GM12878 (cell line): ENCODE results near the gene CD58. TPM values are rescaled to one million over a fixed set of nuclear protein-coding genes. Genes with fewer than 3 reads are reported as not detected.

ENCODE experiments used
- ATAC-seq: fragments of 200-7000 bp; cut with Tn5 transposase; 3 replicates; pipeline ENCODE4 v1.9.1; 2020; ENCODE audit warnings: mild to moderate bottlenecking, moderate library complexity
- BruUV-seq: library from RNA; stranded (reverse); fragments of 400-500 nt; replicated peaks from 2 replicates; lab custom pipeline; 2021; lab: Mats Ljungman, UMichigan
- CTCF ChIA-PET: fragments of 300-600 bp; sonication (Branson Sonifier 250); formaldehyde crosslinking; extraction: SDS; loops from one replicate; lab custom pipeline; 2021; ENCODE audit warnings: inconsistent platforms; lab: Yijun Ruan, JAX
- POLR2A ChIA-PET: fragments of 350-600 bp; formaldehyde crosslinking; extraction: SDS; loops from one replicate; lab custom pipeline; 2021; ENCODE audit warnings: inconsistent platforms; lab: Charles Lee
- RAD21 ChIA-PET: fragments of 300-600 bp; sonication (Branson Sonifier 250); formaldehyde crosslinking; loops from one replicate; lab custom pipeline; 2023; ENCODE audit warnings: antibody characterized with exemption; ENCODE audit not compliant: unreplicated experiment; lab: Charles Lee
- SMC1A ChIA-PET: fragments of 300-600 bp; sonication (Branson Sonifier 250); formaldehyde crosslinking; loops from one replicate; lab custom pipeline; 2023; ENCODE audit not compliant: unreplicated experiment, uncharacterized antibody; lab: Charles Lee
- DNase-seq: peaks from one replicate; pipeline ENCODE4 v3.0.0-alpha.2; 2011; ENCODE audit warnings: low read depth, low spot score
- FAIRE-seq: peaks from 3 replicates; lab custom pipeline; 2011; peaks lifted over from hg19 to GRCh38; lab: Jason Lieb, UNC
- H2AFZ ChIP-seq: 2 replicates; pipeline ENCODE4 v1.6.0; 2011; ENCODE audit warnings: low read depth, low read length, control low read depth; ENCODE audit not compliant: control insufficient read depth
- H3K27ac ChIP-seq: 2 replicates; pipeline ENCODE4 v1.5.1; 2011; ENCODE audit warnings: control low read depth; ENCODE audit not compliant: control insufficient read depth, insufficient read depth
- H3K27me3 ChIP-seq, 2 experiments: replicated peaks in 1 of 2; 2 replicates each; pipeline versions ENCODE4 v1.6.0 to v1.6.1; 2011; ENCODE audit warnings: low read length in 1 of 2; ENCODE audit not compliant: control insufficient read depth in 2 of 2, insufficient read depth in 2 of 2
- H3K36me3 ChIP-seq, 2 experiments: 2 replicates each; pipeline ENCODE4 v1.5.1; 2011; ENCODE audit warnings: low read length in 1 of 2; ENCODE audit not compliant: control insufficient read depth in 2 of 2, insufficient read depth in 2 of 2
- H3K4me1 ChIP-seq: 2 replicates; pipeline ENCODE4 v1.6.1; 2011; ENCODE audit warnings: mild to moderate bottlenecking, low read length, moderate library complexity, mixed read lengths; ENCODE audit not compliant: control insufficient read depth, insufficient read depth
- H3K4me2 ChIP-seq: 2 replicates; pipeline ENCODE4 v1.6.0; 2011; ENCODE audit warnings: control low read depth; ENCODE audit not compliant: control insufficient read depth, insufficient read depth
- H3K4me3 ChIP-seq: fragments of 200-600 bp; sonication (generic); 2 replicates; pipeline ENCODE4 v1.5.1; 2016
- H3K79me2 ChIP-seq: 2 replicates; pipeline ENCODE4 v1.6.0; 2011; ENCODE audit warnings: low read length; ENCODE audit not compliant: control insufficient read depth, insufficient read depth
- H3K9ac ChIP-seq: 2 replicates; pipeline ENCODE4 v1.8.0; 2011; ENCODE audit warnings: low read length, control low read depth, mixed read lengths; ENCODE audit not compliant: control insufficient read depth, insufficient read depth
- H3K9me3 ChIP-seq: replicated peaks from 3 replicates; pipeline ENCODE4 v1.5.1; 2011; ENCODE audit warnings: mild to moderate bottlenecking, low read length; ENCODE audit not compliant: control insufficient read depth, insufficient read depth
- H4K20me1 ChIP-seq: 2 replicates; pipeline ENCODE4 v1.6.0; 2011; ENCODE audit not compliant: control insufficient read depth, insufficient read depth
- BCL11A ChIP-seq: IDR thresholded peaks from 2 replicates; pipeline ENCODE4 v1.6.1; 2011; ENCODE audit warnings: low read depth, low read length
- ETV6 ChIP-seq, 2 experiments: fragments of 450-650 bp in 1 of 2; IDR thresholded peaks in 1 of 2; conservative IDR thresholded peaks in 1 of 2; 2 replicates each; pipeline ENCODE4 v1.6.1; 2014; ENCODE audit warnings: antibody characterized with exemption in 1 of 2, borderline replicate concordance in 1 of 2, low read depth in 1 of 2, mild to moderate bottlenecking in 1 of 2, moderate library complexity in 1 of 2
- HCFC1 ChIP-seq: fragments of 150-350 bp; IDR thresholded peaks from 2 replicates; pipeline ENCODE4 v1.6.1; 2014; ENCODE audit warnings: low read length
- HDAC2 ChIP-seq: fragments of 200-600 bp; sonication (generic); IDR thresholded peaks from 2 replicates; pipeline ENCODE4 v1.6.1; 2017
- IKZF2 ChIP-seq, 2 experiments: fragments of 450-650 bp; IDR thresholded peaks; 2 replicates each; pipeline ENCODE4 v1.6.1; 2017; ENCODE audit warnings: mild to moderate bottlenecking in 2 of 2, moderate library complexity in 2 of 2
- JUNB ChIP-seq: IDR thresholded peaks from 2 replicates; pipeline ENCODE4 v1.6.1; 2016; ENCODE audit warnings: antibody characterized with exemption, mild to moderate bottlenecking
- RB1 ChIP-seq: fragments of 450-650 bp; formaldehyde crosslinking; IDR thresholded peaks from 2 replicates; pipeline ENCODE4 v1.6.1; 2017; ENCODE audit warnings: mild to moderate bottlenecking, borderline replicate concordance
- RELA ChIP-seq: fragments of 450-650 bp; IDR thresholded peaks from 2 replicates; pipeline ENCODE4 v1.8.0; 2014; ENCODE audit warnings: borderline replicate concordance; ENCODE audit not compliant: partially characterized antibody
- SIX5 ChIP-seq: IDR thresholded peaks from 2 replicates; pipeline ENCODE4 v1.6.1; 2011; ENCODE audit warnings: mild to moderate bottlenecking, low read depth, low read length, moderate library complexity; ENCODE audit not compliant: severe bottlenecking
- ZNF274 ChIP-seq: IDR thresholded peaks from one replicate; pipeline ENCODE4 v1.8.0; 2011; ENCODE audit not compliant: insufficient read length, insufficient read depth
- ZZZ3 ChIP-seq: IDR thresholded peaks from 2 replicates; pipeline ENCODE4 v1.6.1; 2011; ENCODE audit warnings: low read depth; ENCODE audit not compliant: control insufficient read depth, insufficient read length
- WGBS: methylation state at CpG from one replicate; pipeline ENCODE4 v1.1.6; 2016; ENCODE audit warnings: low lambda C conversion rate; ENCODE audit not compliant: insufficient replicate concordance, insufficient coverage; ENCODE audit errors: missing lambda C conversion rate; 5-methylcytosine and 5-hydroxymethylcytosine counted together
- in situ Hi-C: fragments of 300-500 bp; cut with MboI; formaldehyde crosslinking; loops from 9 replicates; pipeline ENCODE4 v1.14.3; 2018; ENCODE audit warnings: mixed read lengths
- intact Hi-C: fragments of 100-400 bp; cut with micrococcal nuclease; formaldehyde crosslinking; loops from one replicate; pipeline ENCODE4 v1.14.2; 2022; ENCODE audit not compliant: unreplicated experiment
- polyA plus RNA-seq, 11 experiments: library from polyadenylated mRNA; depleted of rRNA in 4 of 11; unstranded in 6 of 11; stranded (reverse) in 5 of 11; fragments of >200 nt; fragmentation: Nextera tagmentation in 4 of 11; fragmentation: Illumina TruSeq in 1 of 11; extraction: Ambion mirVana in 4 of 11; extraction: Trizol in 1 of 11; gene quantifications; 1 replicate in 1 of 11; 2 replicates in 10 of 11; pipeline versions ENCODE4 v1.2.1 to v1.2.3, GENCODE V29; 2011 to 2016; ENCODE audit warnings: inconsistent platforms in 2 of 11, missing spikeins in 2 of 11, low read depth in 1 of 11
- total RNA-seq, 4 experiments: library from RNA; depleted of rRNA in 3 of 4; stranded (reverse); fragments of >200 nt in 3 of 4; fragmentation: Illumina TruSeq in 1 of 4; extraction: Trizol in 1 of 4; gene quantifications; 2 replicates each; pipeline versions ENCODE4 v1.2.1 to v1.2.3, GENCODE V29; 2013 to 2021
- TF ChIP-seq, protein P1 (sequence below): fragments of 450-650 bp; IDR thresholded peaks from 2 replicates; pipeline ENCODE4 v1.6.1; 2017; ENCODE audit warnings: borderline replicate concordance
- TF ChIP-seq, protein P2 (sequence below), 3 experiments: IDR thresholded peaks in 2 of 3; conservative IDR thresholded peaks in 1 of 3; 2 replicates each; pipeline ENCODE4 v1.5.1; 2011; ENCODE audit warnings: low read depth in 3 of 3, low read length in 3 of 3, mild to moderate bottlenecking in 3 of 3, control low read depth in 2 of 3, moderate library complexity in 2 of 3, inconsistent platforms in 1 of 3, mixed read lengths in 1 of 3; ENCODE audit not compliant: control insufficient read depth in 2 of 3, insufficient read depth in 1 of 3; ENCODE audit errors: extremely low read depth in 1 of 3

The CD58 gene
- total and polyA plus RNA-seq, 10 of the 15 experiments (the other 5 are each of a cell fraction or from before 2014, with no cell fraction given): 70.4 to 252 (median 129) TPM

DNA sequence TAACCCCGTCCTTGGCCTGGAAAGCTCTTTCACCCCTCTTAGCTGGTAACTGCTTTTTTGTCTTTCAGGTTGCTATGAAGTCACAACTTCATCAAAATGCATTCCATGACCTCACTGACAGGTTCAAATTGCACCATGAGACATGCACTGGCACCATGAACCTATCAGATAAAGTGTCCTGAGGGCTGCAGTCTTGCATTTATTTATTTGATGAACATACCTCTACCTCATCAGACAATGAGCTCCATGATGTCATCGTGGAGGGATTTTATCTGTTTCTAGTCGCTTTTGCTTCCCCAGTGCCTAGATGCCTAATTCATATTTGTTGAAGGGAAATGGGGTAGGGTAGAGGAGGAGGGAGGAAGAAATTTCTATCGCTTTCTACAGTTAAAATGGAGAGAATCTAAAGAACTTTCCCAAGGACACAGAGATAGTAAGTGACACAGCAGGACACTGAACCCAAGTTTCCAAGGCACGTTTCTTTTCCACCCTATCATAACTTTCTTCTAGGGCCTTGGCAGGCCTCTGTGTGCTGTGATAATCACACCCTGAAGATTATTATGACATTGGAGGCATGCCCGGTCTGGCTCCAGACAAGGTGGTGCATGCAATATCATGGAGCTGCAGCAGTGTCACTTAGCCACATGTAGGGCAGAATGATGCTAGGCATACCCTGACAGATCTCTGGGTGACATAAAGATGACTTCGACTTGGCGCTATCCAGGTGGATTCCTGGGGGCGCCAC lies 69.5 kb downstream of the CD58 start:
- Histone ChIP-seq H3K9me3 (no peaks in the 10 kb centered on the region), H3K4me2 (no peak overlapping the region), H2AFZ (no peak overlapping the region), H3K9ac (no peak overlapping the region), H3K27me3 (no peaks in the 10 kb centered on the region), H3K4me3 (no peak overlapping the region), H3K27ac (no peak overlapping the region), H4K20me1 (no peaks in the 10 kb centered on the region)
- in situ Hi-C loops: no loop called here
- no peak for FAIRE-seq
- WGBS: 96% methylated on average over 9 of the region's 9 CpGs
- DNase-seq: no peak
- SMC1A ChIA-PET: interaction anchor here (1.6 to 7.8 kb wide), 8 partner anchors 9 to 362 kb away, joined by 5 to 81 read pairs (median 10); no protein-coding TSS in a partner anchor
- CTCF ChIA-PET: interaction anchor here (0.6 to 12.7 kb wide), 7 partner anchors 9 to 362 kb away, joined by 5 to 230 read pairs (median 19); no protein-coding TSS in a partner anchor
- POLR2A ChIA-PET: interaction anchor here (0.6 kb wide), 1 partner anchor 554 kb away, joined by 4 read pairs; no protein-coding TSS in a partner anchor
- no peak for ATAC-seq
- intact Hi-C loops: no loop called here
- TF ChIP-seq ETV6 (conservative IDR thresholded peaks at IDR 0.05 in 1 of 2, IDR thresholded peaks at IDR 0.05 in 1 of 2; ENCODE audit: borderline replicate concordance in 1 of 2, low read depth in 1 of 2) (no peak), ZNF274 (no peak), BCL11A (no peak), HDAC2 (no peak), ZZZ3 (no peak), HCFC1 (no peak), SIX5 (no peak), IKZF2 (IDR thresholded peaks at IDR 0.05) (no peak), RELA (no peak), RB1 (no peak), JUNB (no peak)
- TF ChIP-seq, protein P1, sequence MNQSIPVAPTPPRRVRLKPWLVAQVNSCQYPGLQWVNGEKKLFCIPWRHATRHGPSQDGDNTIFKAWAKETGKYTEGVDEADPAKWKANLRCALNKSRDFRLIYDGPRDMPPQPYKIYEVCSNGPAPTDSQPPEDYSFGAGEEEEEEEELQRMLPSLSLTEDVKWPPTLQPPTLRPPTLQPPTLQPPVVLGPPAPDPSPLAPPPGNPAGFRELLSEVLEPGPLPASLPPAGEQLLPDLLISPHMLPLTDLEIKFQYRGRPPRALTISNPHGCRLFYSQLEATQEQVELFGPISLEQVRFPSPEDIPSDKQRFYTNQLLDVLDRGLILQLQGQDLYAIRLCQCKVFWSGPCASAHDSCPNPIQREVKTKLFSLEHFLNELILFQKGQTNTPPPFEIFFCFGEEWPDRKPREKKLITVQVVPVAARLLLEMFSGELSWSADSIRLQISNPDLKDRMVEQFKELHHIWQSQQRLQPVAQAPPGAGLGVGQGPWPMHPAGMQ: no peak
- TF ChIP-seq, protein P2, sequence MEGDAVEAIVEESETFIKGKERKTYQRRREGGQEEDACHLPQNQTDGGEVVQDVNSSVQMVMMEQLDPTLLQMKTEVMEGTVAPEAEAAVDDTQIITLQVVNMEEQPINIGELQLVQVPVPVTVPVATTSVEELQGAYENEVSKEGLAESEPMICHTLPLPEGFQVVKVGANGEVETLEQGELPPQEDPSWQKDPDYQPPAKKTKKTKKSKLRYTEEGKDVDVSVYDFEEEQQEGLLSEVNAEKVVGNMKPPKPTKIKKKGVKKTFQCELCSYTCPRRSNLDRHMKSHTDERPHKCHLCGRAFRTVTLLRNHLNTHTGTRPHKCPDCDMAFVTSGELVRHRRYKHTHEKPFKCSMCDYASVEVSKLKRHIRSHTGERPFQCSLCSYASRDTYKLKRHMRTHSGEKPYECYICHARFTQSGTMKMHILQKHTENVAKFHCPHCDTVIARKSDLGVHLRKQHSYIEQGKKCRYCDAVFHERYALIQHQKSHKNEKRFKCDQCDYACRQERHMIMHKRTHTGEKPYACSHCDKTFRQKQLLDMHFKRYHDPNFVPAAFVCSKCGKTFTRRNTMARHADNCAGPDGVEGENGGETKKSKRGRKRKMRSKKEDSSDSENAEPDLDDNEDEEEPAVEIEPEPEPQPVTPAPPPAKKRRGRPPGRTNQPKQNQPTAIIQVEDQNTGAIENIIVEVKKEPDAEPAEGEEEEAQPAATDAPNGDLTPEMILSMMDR (IDR thresholded peaks at IDR 0.05 in 2 of 3, conservative IDR thresholded peaks at IDR 0.05 in 1 of 3; ENCODE audit: control insufficient read depth in 2 of 3, extremely low read depth in 1 of 3, insufficient read depth in 1 of 3, low read depth in 3 of 3, low read length in 3 of 3): no peak
- TF ChIP-seq, all 136 proteins: peak for 0
- H3K36me3 ChIP-seq: peaks cover 0 to 5% of the 10 kb centered on the region in 2 experiments; a peak in 2 of 4 replicates
- RAD21 ChIA-PET: interaction anchor here (1.3 kb wide), 1 partner anchor 267 kb away, joined by 3 read pairs; no protein-coding TSS in a partner anchor
- H3K4me1 ChIP-seq: peaks cover 32% of the 10 kb centered on the region
- no TSS peak for BruUV-seq
- H3K79me2 ChIP-seq: no peaks in the 10 kb centered on the region
